HepG2 (cell line): ENCODE data around the gene KIAA0319L. TPM values are rescaled to one million over a fixed set of nuclear protein-coding genes. Genes with fewer than 3 reads are reported as not detected.

ENCODE experiments used
- ATAC-seq: fragments of 200-7000 bp; cut with Tn5 transposase; 3 replicates; pipeline ENCODE4 v1.9.1; 2020; ENCODE audit warnings: mild to moderate bottlenecking, moderate library complexity
- BruUV-seq: library from RNA; stranded (reverse); fragments of 400-500 nt; replicated peaks from 2 replicates; lab custom pipeline; 2021; lab: Mats Ljungman, UMichigan
- CTCF ChIA-PET: fragments of 300-600 bp; formaldehyde crosslinking; extraction: SDS; loops from one replicate; lab custom pipeline; 2021; ENCODE audit warnings: low total read pairs, inconsistent platforms, low intra/inter-chr PET ratio; lab: Yijun Ruan, JAX
- POLR2A ChIA-PET: fragments of 350-600 bp; sonication (Branson Sonifier 250); formaldehyde crosslinking; loops from one replicate; lab custom pipeline; 2020; ENCODE audit warnings: antibody characterized with exemption, inconsistent platforms; lab: Yijun Ruan, JAX
- DNase-seq: peaks from one replicate; pipeline ENCODE4 v3.0.0-alpha.2; 2015; ENCODE audit warnings: low spot score
- FAIRE-seq: peaks from 3 replicates; lab custom pipeline; 2011; peaks lifted over from hg19 to GRCh38; lab: Jason Lieb, UNC
- H2AFZ ChIP-seq: one replicate; pipeline ENCODE4 v1.6.1; 2011; ENCODE audit warnings: low read length, inconsistent platforms
- H3K27ac ChIP-seq: fragments of 300-600 bp; 3 replicates; pipeline ENCODE4 v1.8.0; 2011; ENCODE audit warnings: mixed run types, mild to moderate bottlenecking, mixed read lengths, low read length, inconsistent platforms; ENCODE audit not compliant: insufficient read depth; ENCODE audit errors: extremely low read length
- H3K27me3 ChIP-seq, 2 experiments: fragments of 200-600 bp in 1 of 2; 2 replicates in 1 of 2; 3 replicates in 1 of 2; pipeline versions ENCODE4 v1.6.0 to v1.8.0; 2011; ENCODE audit warnings: low read length in 2 of 2, mild to moderate bottlenecking in 2 of 2, moderate library complexity in 2 of 2, inconsistent platforms in 1 of 2; ENCODE audit not compliant: insufficient read depth in 2 of 2, control insufficient read depth in 1 of 2
- H3K36me3 ChIP-seq, 2 experiments: fragments of 200-600 bp in 1 of 2; replicated peaks in 1 of 2; 2 replicates in 1 of 2; 3 replicates in 1 of 2; pipeline versions ENCODE4 v1.5.1 to v1.8.0; 2011; ENCODE audit warnings: low read length in 2 of 2, inconsistent platforms in 1 of 2; ENCODE audit not compliant: insufficient read depth in 2 of 2, control insufficient read depth in 1 of 2
- H3K4me1 ChIP-seq: 2 replicates; pipeline ENCODE4 v1.5.1; 2012; ENCODE audit warnings: low read length, inconsistent platforms; ENCODE audit not compliant: insufficient read depth
- H3K4me2 ChIP-seq: 2 replicates; pipeline ENCODE4 v1.6.0; 2011; ENCODE audit warnings: low read depth, low read length, inconsistent platforms
- H3K4me3 ChIP-seq, 3 experiments: fragments of 200-600 bp in 1 of 3; sonication (generic), shearing (Covaris generic) in 1 of 3; replicated peaks in 1 of 3; 2 replicates each; pipeline ENCODE4 v1.5.1; 2011 to 2016; ENCODE audit warnings: low read length in 3 of 3, inconsistent platforms in 2 of 3, low read depth in 2 of 3, mild to moderate bottlenecking in 2 of 3, control low read depth in 1 of 3, mixed read lengths in 1 of 3; ENCODE audit not compliant: insufficient read depth in 1 of 3
- H3K79me2 ChIP-seq: one replicate; pipeline ENCODE4 v1.6.1; 2011; ENCODE audit warnings: low read length, inconsistent platforms; ENCODE audit not compliant: insufficient read depth
- H3K9ac ChIP-seq: 2 replicates; pipeline ENCODE4 v1.6.0; 2011; ENCODE audit warnings: mild to moderate bottlenecking, low read depth, low read length, inconsistent platforms; ENCODE audit not compliant: insufficient read depth
- H3K9me3 ChIP-seq: 2 replicates; pipeline ENCODE4 v1.5.1; 2012; ENCODE audit warnings: mild to moderate bottlenecking, low read length
- H4K20me1 ChIP-seq: 2 replicates; pipeline ENCODE4 v1.6.0; 2011; ENCODE audit warnings: inconsistent platforms, mild to moderate bottlenecking, low read length, moderate library complexity; ENCODE audit not compliant: insufficient read depth
- KDM3A ChIP-seq: IDR thresholded peaks from 2 replicates; pipeline ENCODE4 v1.6.1; 2018; ENCODE audit warnings: low read depth, missing compliant biosample characterization
- POLR2G ChIP-seq: fragments of 200-400 bp; formaldehyde crosslinking; IDR thresholded peaks from 2 replicates; pipeline ENCODE4 v1.6.1; 2018; ENCODE audit warnings: mild to moderate bottlenecking, low read depth, low read length, moderate library complexity
- ZBTB4 ChIP-seq: sonication (generic); formaldehyde crosslinking; IDR thresholded peaks from 2 replicates; pipeline ENCODE4 v1.4.0; 2020; ENCODE audit warnings: missing genetic modification reagents, mild to moderate bottlenecking, borderline replicate concordance
- ZMYM2 ChIP-seq: sonication (generic); formaldehyde crosslinking; IDR thresholded peaks from 2 replicates; pipeline ENCODE4 v1.8.0; 2022; ENCODE audit warnings: mild to moderate bottlenecking, missing genetic modification reagents
- ZNF558 ChIP-seq: sonication (generic); formaldehyde crosslinking; IDR thresholded peaks from 2 replicates; pipeline ENCODE4 v1.9.0; 2022; ENCODE audit warnings: mild to moderate bottlenecking, missing genetic modification reagents, borderline replicate concordance
- WGBS: methylation state at CpG from one replicate; pipeline ENCODE4 v1.1.6; 2017; ENCODE audit warnings: low lambda C conversion rate; 5-methylcytosine and 5-hydroxymethylcytosine counted together
- in situ Hi-C: cut with HindIII; loops from 2 replicates; pipeline ENCODE4 v1.10.0; 2017; ENCODE audit warnings: low pct_unique_long_range_greater_than_20kb; ENCODE audit not compliant: extremely low pct_ligation_motif_present
- intact Hi-C: fragments of 100-400 bp; cut with micrococcal nuclease; formaldehyde crosslinking; loops from one replicate; pipeline ENCODE4 v1.10.0; 2022; ENCODE audit not compliant: unreplicated experiment
- polyA plus RNA-seq, 8 experiments: library from polyadenylated mRNA; depleted of rRNA in 3 of 8; stranded (reverse) in 7 of 8; unstranded in 1 of 8; fragments of >200 nt; fragmentation: Illumina TruSeq in 4 of 8; extraction: Trizol in 4 of 8; gene quantifications; 2 replicates each; pipeline versions ENCODE4 v1.2.1 to v1.2.3, GENCODE V29; 2011 to 2016; ENCODE audit warnings: low read depth in 4 of 8, missing spikeins in 1 of 8, mixed read lengths in 1 of 8; ENCODE audit not compliant: insufficient read depth in 1 of 8
- total RNA-seq, 5 experiments: library from RNA; depleted of rRNA; stranded (reverse); fragments of >200 nt; fragmentation: Illumina TruSeq; extraction: Trizol; gene quantifications; 2 replicates each; pipeline ENCODE4 v1.2.3, GENCODE V29; 2016; ENCODE audit warnings: low read depth in 1 of 5
- TF ChIP-seq, protein P1 (sequence below): sonication (generic); formaldehyde crosslinking; IDR thresholded peaks from 2 replicates; pipeline ENCODE4 v1.4.0; 2020; ENCODE audit warnings: mild to moderate bottlenecking, missing genetic modification reagents
- TF ChIP-seq, protein P2 (sequence below): IDR thresholded peaks from 2 replicates; pipeline ENCODE4 v1.6.1; 2016; ENCODE audit warnings: low read depth, control low read depth

The KIAA0319L gene
- total and polyA plus RNA-seq, 2 of the 13 experiments (the other 11 are each of a cell fraction or from before 2014, with no cell fraction given): 33.4 to 82.6 TPM

DNA sequence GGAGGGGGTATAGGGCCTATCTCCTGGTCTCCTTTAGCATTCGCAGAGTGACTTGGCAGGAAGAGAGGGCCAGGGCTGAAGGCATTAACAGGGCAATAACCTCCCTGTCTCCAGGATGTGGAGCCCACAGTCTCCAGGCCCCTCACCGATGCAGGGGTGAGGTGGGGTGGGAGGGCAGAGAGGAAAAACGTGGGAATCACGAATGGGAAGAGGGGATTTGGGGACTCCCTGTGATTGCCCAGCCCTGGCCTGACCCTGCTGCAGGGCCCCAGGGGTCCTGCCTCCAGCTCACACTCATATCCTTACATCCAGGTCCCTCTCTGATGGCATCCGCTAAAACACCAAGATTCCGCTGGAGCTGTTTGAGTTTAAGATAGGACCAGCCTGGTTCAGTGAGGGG, 30.5 kb upstream of the KIAA0319L start:
- intact Hi-C loops: no loop called here
- CTCF ChIA-PET: no interaction called here

More for the DNA sequence above, 30.5 kb upstream of the KIAA0319L start:
- H3K36me3 ChIP-seq: no peaks in the 10 kb centered on the region
- no peaks in the 10 kb centered on the region for H4K20me1 ChIP-seq
- ATAC-seq (no peak), FAIRE-seq (no peak), DNase-seq (no peak)
- in situ Hi-C loops: no loop called here
- H3K27ac ChIP-seq: no peak overlapping the region
- BruUV-seq: no TSS peak
- TF ChIP-seq, protein P1, sequence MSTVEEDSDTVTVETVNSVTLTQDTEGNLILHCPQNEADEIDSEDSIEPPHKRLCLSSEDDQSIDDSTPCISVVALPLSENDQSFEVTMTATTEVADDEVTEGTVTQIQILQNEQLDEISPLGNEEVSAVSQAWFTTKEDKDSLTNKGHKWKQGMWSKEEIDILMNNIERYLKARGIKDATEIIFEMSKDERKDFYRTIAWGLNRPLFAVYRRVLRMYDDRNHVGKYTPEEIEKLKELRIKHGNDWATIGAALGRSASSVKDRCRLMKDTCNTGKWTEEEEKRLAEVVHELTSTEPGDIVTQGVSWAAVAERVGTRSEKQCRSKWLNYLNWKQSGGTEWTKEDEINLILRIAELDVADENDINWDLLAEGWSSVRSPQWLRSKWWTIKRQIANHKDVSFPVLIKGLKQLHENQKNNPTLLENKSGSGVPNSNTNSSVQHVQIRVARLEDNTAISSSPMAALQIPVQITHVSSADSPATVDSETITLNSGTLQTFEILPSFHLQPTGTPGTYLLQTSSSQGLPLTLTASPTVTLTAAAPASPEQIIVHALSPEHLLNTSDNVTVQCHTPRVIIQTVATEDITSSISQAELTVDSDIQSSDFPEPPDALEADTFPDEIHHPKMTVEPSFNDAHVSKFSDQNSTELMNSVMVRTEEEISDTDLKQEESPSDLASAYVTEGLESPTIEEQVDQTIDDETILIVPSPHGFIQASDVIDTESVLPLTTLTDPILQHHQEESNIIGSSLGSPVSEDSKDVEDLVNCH (CRISPR knock-in tag): no peak
- no peak for TF ChIP-seq ZMYM2 (CRISPR knock-in tag)
- no peak for TF ChIP-seq ZNF558 (CRISPR knock-in tag)
- TF ChIP-seq, protein P2, sequence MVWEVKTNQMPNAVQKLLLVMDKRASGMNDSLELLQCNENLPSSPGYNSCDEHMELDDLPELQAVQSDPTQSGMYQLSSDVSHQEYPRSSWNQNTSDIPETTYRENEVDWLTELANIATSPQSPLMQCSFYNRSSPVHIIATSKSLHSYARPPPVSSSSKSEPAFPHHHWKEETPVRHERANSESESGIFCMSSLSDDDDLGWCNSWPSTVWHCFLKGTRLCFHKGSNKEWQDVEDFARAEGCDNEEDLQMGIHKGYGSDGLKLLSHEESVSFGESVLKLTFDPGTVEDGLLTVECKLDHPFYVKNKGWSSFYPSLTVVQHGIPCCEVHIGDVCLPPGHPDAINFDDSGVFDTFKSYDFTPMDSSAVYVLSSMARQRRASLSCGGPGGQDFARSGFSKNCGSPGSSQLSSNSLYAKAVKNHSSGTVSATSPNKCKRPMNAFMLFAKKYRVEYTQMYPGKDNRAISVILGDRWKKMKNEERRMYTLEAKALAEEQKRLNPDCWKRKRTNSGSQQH: no peak
- TF ChIP-seq ZBTB4 (CRISPR knock-in tag): no peak
- no peak for TF ChIP-seq POLR2G
- no peak for TF ChIP-seq KDM3A (CRISPR knock-in tag)
- H3K4me1 ChIP-seq: peaks cover 5% of the 10 kb centered on the region
- H3K4me2 ChIP-seq: no peak overlapping the region
- WGBS: 70% methylated on average over 4 of the region's 6 CpGs
- no peaks in the 10 kb centered on the region for H3K27me3 ChIP-seq
- no peak overlapping the region for H3K4me3 ChIP-seq
- no peaks in the 10 kb centered on the region for H3K9me3 ChIP-seq
- no peak overlapping the region for H3K9ac ChIP-seq
- POLR2A ChIA-PET: no interaction called here
- no peak overlapping the region for H2AFZ ChIP-seq
- no peaks in the 10 kb centered on the region for H3K79me2 ChIP-seq
